Activated T-cell treated with anti-CD3 and anti-CD28 coated beads, Interleukin-2, amount 50 U/mL, for 1 hour (primary cell): Measurements from ENCODE around the gene BCL6.
"Not testable (repeated sequence)": the region's sequence is repeated elsewhere in the genome, so short reads cannot be mapped to it uniquely, and the experiment has no call there.

Experiments
- DNase-seq: peaks from one replicate; pipeline ENCODE4 v3.0.0-alpha.2; 2020

The BCL6 gene

GRCh38 chr3:187709155-187709554 lies 36.1 kb downstream of the BCL6 start:
- no peak for DNase-seq

GRCh38 chr3:187708696-187709095 lies 36.6 kb downstream of the BCL6 start:
- no peak for DNase-seq

- no peak for DNase-seq
Observed at GRCh38 chr3:187706971-187707370, 38.3 kb downstream of the BCL6 start.

GRCh38 chr3:187705164-187705563 lies 40.1 kb downstream of the BCL6 start:
- DNase-seq, result no peak

- DNase-seq, result no peak
Observed at GRCh38 chr3:187702507-187703033, 42.7 kb downstream of the BCL6 start, which contains the start of gene RTP2. TSS of gene RTP2 (minus strand) at chr3:187702557. CDS start at chr3:187702128, 429 bp downstream.

- no peak for DNase-seq
Observed at GRCh38 chr3:187700249-187700648, 45.0 kb downstream of the BCL6 start.

GRCh38 chr3:187698499-187699399 lies 46.5 kb downstream of the BCL6 start:
- DNase-seq, result no peak

- DNase-seq, result no peak
Observed at GRCh38 chr3:187696021-187696420, 49.2 kb downstream of the BCL6 start.

- DNase-seq, result no peak
Observed at GRCh38 chr3:187695449-187695848, 49.8 kb downstream of the BCL6 start.

GRCh38 chr3:187694801-187695200 lies 50.5 kb downstream of the BCL6 start:
- DNase-seq, result no peak

GRCh38 chr3:187693431-187693830 lies 51.8 kb downstream of the BCL6 start:
- no peak for DNase-seq

GRCh38 chr3:187689984-187690383 lies 55.3 kb downstream of the BCL6 start:
- no peak for DNase-seq

GRCh38 chr3:187686621-187687273 lies 58.5 kb downstream of the BCL6 start:
- DNase-seq, result no peak

GRCh38 chr3:187685948-187686347 lies 59.3 kb downstream of the BCL6 start:
- no peak for DNase-seq

GRCh38 chr3:187684880-187685279 lies 60.4 kb downstream of the BCL6 start:
- DNase-seq, result no peak

- DNase-seq, result no peak
Observed at GRCh38 chr3:187684444-187684843, 60.8 kb downstream of the BCL6 start.

GRCh38 chr3:187681756-187682155 lies 63.5 kb downstream of the BCL6 start:
- not testable (repeated sequence) for DNase-seq

GRCh38 chr3:187679638-187680396 lies 65.5 kb downstream of the BCL6 start:
- peak; percentile 65 for DNase-seq

GRCh38 chr3:187678726-187679268 lies 66.5 kb downstream of the BCL6 start:
- DNase-seq, result no peak

- DNase-seq, result no peak
Observed at GRCh38 chr3:187677604-187678003, 67.7 kb downstream of the BCL6 start.

GRCh38 chr3:187673012-187673411 lies 72.3 kb downstream of the BCL6 start:
- DNase-seq, result no peak
